ENCODE data around the gene BCDIN3D.

DNA sequence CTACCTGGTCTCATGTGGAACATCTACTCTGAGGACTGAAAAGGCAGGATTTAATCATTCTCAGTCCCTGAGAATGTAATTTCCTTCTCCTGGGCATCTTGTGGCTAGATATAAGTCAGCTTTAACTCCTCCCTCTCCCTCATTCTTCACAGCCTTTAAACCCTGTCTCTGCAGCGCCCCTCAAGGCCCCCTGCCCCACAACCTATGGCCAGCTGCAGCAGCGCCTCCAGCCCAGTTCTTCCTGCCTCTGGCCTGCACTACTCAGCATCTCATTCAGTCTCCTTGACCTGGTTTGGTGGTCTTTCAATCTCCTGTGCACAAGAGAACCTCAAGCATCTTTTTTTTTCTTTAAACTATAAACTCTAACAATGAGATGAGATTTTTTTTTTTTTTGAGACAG is 44.0 kb downstream of the BCDIN3D start:
- TF ChIP-seq POLR2A (IDR thresholded peaks at IDR 0.05): no peak
- TF ChIP-seq, protein P1, sequence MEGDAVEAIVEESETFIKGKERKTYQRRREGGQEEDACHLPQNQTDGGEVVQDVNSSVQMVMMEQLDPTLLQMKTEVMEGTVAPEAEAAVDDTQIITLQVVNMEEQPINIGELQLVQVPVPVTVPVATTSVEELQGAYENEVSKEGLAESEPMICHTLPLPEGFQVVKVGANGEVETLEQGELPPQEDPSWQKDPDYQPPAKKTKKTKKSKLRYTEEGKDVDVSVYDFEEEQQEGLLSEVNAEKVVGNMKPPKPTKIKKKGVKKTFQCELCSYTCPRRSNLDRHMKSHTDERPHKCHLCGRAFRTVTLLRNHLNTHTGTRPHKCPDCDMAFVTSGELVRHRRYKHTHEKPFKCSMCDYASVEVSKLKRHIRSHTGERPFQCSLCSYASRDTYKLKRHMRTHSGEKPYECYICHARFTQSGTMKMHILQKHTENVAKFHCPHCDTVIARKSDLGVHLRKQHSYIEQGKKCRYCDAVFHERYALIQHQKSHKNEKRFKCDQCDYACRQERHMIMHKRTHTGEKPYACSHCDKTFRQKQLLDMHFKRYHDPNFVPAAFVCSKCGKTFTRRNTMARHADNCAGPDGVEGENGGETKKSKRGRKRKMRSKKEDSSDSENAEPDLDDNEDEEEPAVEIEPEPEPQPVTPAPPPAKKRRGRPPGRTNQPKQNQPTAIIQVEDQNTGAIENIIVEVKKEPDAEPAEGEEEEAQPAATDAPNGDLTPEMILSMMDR (IDR thresholded peaks at IDR 0.05): no peak

Data from Peyer's patch (tissue), 4 donors.